ELF-1 (cell line): Measurements from ENCODE around the gene NKX2-3.
A peak's percentile ranks its signal among the peaks of the same experiment; 100 is the strongest.

Experiments used
- DNase-seq: peaks from one replicate; pipeline ENCODE4 v3.0.0-alpha.2; 2016; ENCODE audit warnings: low read depth, low spot score

The NKX2-3 gene

GRCh38 chr10:99573790-99574189 is 41.0 kb downstream of the NKX2-3 start:
- DNase-seq: no peak

GRCh38 chr10:99579971-99580370 is 47.2 kb downstream of the NKX2-3 start:
- DNase-seq: peak; percentile 61

- DNase-seq: no peak
Measured at GRCh38 chr10:99582255-99582770, 49.6 kb downstream of the NKX2-3 start.

GRCh38 chr10:99583687-99584086 is 50.9 kb downstream of the NKX2-3 start:
- no peak for DNase-seq
